Stomach (tissue), 9 donors: ENCODE results near the gene MYO9B. TPM values are rescaled to one million over a fixed set of nuclear protein-coding genes. Genes with fewer than 3 reads are reported as not detected.

Experiments
- DNase-seq, 2 donors: peaks; one replicate each; pipeline versions ENCODE4 v3.0.0 to v3.0.0-alpha.2; 2013 to 2019
- H3K27ac ChIP-seq, 5 donors: fragments of 200-600 bp in 4 of 5; sonication (generic) in 4 of 5; one replicate each; pipeline ENCODE4 v1.5.1; 2013 to 2019; ENCODE audit warnings: mild to moderate bottlenecking in 1 of 5, moderate library complexity in 1 of 5
- H3K27me3 ChIP-seq, 3 donors: fragments of 200-600 bp; sonication (generic); one replicate each; pipeline ENCODE4 v1.5.1; 2017 to 2019; ENCODE audit warnings: mixed run types in 1 of 3
- H3K36me3 ChIP-seq, 4 donors: fragments of 200-600 bp; sonication (generic); 1 replicate in 3 of 4; 2 replicates in 1 of 4; pipeline ENCODE4 v1.5.1; 2016 to 2019
- H3K4me1 ChIP-seq, 4 donors: fragments of 200-600 bp; sonication (generic); one replicate each; pipeline ENCODE4 v1.5.1; 2016 to 2019
- H3K4me3 ChIP-seq, 4 donors: fragments of 200-600 bp; sonication (generic) in 3 of 4; one replicate each; pipeline ENCODE4 v1.5.1; 2016 to 2019; ENCODE audit warnings: mild to moderate bottlenecking in 1 of 4
- H3K9me3 ChIP-seq, 4 donors: fragments of 200-600 bp; sonication (generic); one replicate each; pipeline ENCODE4 v1.5.1; 2016 to 2019
- EP300 ChIP-seq: sonication (generic); formaldehyde crosslinking; IDR thresholded peaks from one replicate; pipeline ENCODE4 v1.6.1; 2017; ENCODE audit warnings: antibody characterized with exemption
- POLR2A ChIP-seq, 4 donors: fragments of 450-650 bp; IDR thresholded peaks; one replicate each; pipeline ENCODE4 v1.6.1; 2016; ENCODE audit warnings: antibody characterized with exemption in 4 of 4, control low read depth in 2 of 4, mild to moderate bottlenecking in 1 of 4, moderate library complexity in 1 of 4
- POLR2AphosphoS5 ChIP-seq, 3 donors: sonication (generic); formaldehyde crosslinking; IDR thresholded peaks; one replicate each; pipeline ENCODE4 v1.6.1; 2016; ENCODE audit warnings: antibody characterized with exemption in 3 of 3
- WGBS, 5 donors: extraction: QIAGEN DNeasy Blood & Tissue Kit in 3 of 5; methylation state at CpG; one replicate each; pipeline versions ENCODE4 v1.1.5 to v1.1.7; 2013 to 2018; 5-methylcytosine and 5-hydroxymethylcytosine counted together
- intact Hi-C: fragments of 100-400 bp; cut with DNase I; formaldehyde crosslinking; loops from one replicate; pipeline ENCODE4 v1.15.1; 2023; ENCODE audit warnings: low total_unique reads
- polyA plus RNA-seq, 3 donors: library from polyadenylated mRNA; stranded (reverse); fragments of 200-250 nt; gene quantifications; one replicate each; pipeline ENCODE4 v1.2.3, GENCODE V29; 2013
- total RNA-seq, 5 donors: library from RNA; depleted of rRNA; stranded (reverse); fragments of >200 nt; gene quantifications; one replicate each; pipeline versions ENCODE4 v1.1.0 to v1.2.3, GENCODE V29; 2014 to 2016
- TF ChIP-seq, protein P1 (sequence below), 7 experiments: fragments of 450-650 bp in 4 of 7; fragments of 200-600 bp in 3 of 7; sonication (generic) in 3 of 7; IDR thresholded peaks; one replicate each; pipeline ENCODE4 v1.5.1; 2016 to 2019; ENCODE audit warnings: antibody characterized with exemption in 7 of 7, control low read depth in 2 of 7, mild to moderate bottlenecking in 1 of 7
- donor health status: healthy with polysubstance abuse.
- donor health status: Bipolar disorder and iron deficiency.
- donor health status: healthy.

The MYO9B gene
- total and polyA plus RNA-seq, 8 donors, result 30.2 to 265 (median 62.5) TPM

GRCh38 chr19:17243211-17243829 is 167.7 kb downstream of the MYO9B start:
- Histone ChIP-seq H3K36me3 (peaks cover 0 to 13% (median 13%) of the 10 kb centered on the region in 4 donors), H3K27ac (peak overlapping the region; percentile 83 to 95 (median 87)), H3K4me1 (peaks cover 60 to 85% (median 83%) of the 10 kb centered on the region in 4 donors), H3K27me3 (no peaks in the 10 kb centered on the region), H3K4me3 (peak overlapping the region; percentile 85 to 97 (median 90)), H3K9me3 (no peaks in the 10 kb centered on the region)
- 17 to 37% (median 27%) methylated on average over 6 to 8 of the region's 8 CpGs for WGBS, 5 donors
- TF ChIP-seq POLR2AphosphoS5 (IDR thresholded peaks at IDR 0.05), result no peak
- TF ChIP-seq, protein P1, sequence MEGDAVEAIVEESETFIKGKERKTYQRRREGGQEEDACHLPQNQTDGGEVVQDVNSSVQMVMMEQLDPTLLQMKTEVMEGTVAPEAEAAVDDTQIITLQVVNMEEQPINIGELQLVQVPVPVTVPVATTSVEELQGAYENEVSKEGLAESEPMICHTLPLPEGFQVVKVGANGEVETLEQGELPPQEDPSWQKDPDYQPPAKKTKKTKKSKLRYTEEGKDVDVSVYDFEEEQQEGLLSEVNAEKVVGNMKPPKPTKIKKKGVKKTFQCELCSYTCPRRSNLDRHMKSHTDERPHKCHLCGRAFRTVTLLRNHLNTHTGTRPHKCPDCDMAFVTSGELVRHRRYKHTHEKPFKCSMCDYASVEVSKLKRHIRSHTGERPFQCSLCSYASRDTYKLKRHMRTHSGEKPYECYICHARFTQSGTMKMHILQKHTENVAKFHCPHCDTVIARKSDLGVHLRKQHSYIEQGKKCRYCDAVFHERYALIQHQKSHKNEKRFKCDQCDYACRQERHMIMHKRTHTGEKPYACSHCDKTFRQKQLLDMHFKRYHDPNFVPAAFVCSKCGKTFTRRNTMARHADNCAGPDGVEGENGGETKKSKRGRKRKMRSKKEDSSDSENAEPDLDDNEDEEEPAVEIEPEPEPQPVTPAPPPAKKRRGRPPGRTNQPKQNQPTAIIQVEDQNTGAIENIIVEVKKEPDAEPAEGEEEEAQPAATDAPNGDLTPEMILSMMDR (IDR thresholded peaks at IDR 0.05), result no peak
- TF ChIP-seq EP300, result no peak
- TF ChIP-seq POLR2A (IDR thresholded peaks at IDR 0.05), result no peak
- intact Hi-C loops, result no loop called here
- DNase-seq, result peak in 1 of 2 donors; percentile 41

DNA sequence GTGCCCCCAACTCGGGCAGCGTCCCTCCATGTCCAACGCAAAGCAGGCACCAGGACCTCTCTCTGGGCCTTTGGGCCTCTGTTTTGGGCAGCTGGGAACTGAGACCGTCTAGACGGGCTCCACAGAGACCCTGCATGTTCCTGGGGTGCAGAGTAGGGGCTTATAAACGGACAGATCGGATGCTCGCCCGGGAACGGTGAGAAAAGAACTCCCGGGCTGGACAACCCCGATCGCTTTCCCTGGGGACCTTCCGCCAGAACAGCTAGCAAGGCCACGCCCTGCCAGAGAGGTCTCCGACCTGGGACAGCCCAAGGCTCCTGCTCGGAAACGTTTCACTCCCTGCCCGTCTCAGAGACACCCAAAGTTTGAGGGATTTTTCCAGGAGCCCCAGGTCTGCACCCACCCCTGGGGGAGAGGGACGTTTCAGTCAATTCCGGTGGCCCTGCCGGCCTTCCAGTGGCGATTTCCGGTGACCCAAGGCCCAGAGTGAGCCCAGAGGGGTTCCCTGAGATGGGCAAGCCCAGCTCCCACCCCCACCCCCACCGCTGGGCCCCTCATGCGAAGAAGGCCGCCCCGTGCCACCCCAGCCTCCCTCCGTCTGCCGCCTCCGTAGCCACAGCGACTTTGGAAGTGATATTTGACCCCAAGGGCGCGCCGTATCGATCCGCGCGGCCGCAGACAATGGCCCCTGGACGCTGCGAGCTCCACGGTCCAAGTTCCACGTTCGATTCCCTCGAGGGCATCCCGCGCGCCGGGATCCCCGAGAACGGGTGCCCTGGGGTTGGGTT is 168.4 kb downstream of the MYO9B start:
- Histone ChIP-seq H3K27ac (peak overlapping the region; percentile 83 to 95 (median 87)), H3K4me1 (peaks cover 67 to 85% (median 80%) of the 10 kb centered on the region in 4 donors), H3K36me3 (peaks cover 0 to 9% (median 7%) of the 10 kb centered on the region in 4 donors), H3K27me3 (no peaks in the 10 kb centered on the region), H3K4me3 (peak overlapping the region; percentile 85 to 97 (median 90)), H3K9me3 (no peaks in the 10 kb centered on the region)
- TF ChIP-seq POLR2AphosphoS5 (IDR thresholded peaks at IDR 0.05), result no peak
- no peak for TF ChIP-seq POLR2A (IDR thresholded peaks at IDR 0.05)
- TF ChIP-seq, protein P1 (IDR thresholded peaks at IDR 0.05), result no peak
- no peak for TF ChIP-seq EP300
- WGBS, 5 donors, result 11 to 14% (median 13%) methylated on average over 16 to 52 of the region's 52 CpGs
- peak; percentile 60 to 72 for DNase-seq
- intact Hi-C loops, result no loop called here

DNA sequence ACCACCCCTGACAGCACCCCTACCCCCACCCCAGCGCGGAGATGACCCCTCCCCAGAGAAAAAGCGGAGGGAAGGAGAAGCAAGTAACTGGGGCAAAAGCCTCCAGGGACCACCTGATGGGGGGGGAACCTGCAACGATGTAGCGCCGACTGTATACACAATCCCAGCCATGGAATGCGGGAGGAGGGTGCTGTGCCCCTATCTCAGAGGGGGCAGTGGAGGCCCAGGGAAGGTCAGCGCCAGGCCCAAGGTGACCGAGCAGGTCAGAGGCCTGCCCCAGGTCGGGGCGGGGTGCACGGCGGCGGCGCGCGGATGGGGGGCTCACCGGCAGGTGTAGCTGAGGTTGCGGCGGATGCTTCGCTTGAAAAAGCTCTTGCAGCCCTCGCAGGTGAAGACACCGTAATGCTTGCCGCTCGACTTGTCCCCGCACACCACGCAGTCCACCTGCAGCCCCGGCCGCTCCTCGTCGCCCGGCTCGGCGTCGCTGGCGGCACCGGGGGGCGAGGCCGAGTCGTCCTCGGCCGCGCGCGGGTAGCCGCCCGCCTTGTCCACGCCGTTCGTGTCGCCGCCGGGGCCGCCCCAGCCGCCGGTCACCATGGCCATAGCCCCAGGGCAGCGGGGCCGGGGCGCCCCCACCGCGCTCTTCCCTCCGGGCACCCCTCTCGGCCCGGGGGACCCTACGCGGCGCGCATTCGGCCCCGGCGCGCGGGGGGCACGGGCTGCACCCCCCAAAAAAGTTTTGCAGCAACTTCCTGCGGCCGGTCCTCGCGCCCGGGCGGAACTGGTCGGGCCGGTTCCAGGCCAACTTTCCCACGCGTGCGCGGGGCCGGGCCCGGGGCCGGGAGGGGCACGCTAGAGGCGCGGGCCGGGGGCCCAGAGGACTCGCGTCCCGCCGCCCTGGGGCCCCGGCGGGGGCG is 169.3 kb downstream of the MYO9B start:
- TF ChIP-seq, protein P1 (IDR thresholded peaks at IDR 0.05), result no peak
- TF ChIP-seq POLR2AphosphoS5 (IDR thresholded peaks at IDR 0.05), result no peak
- no peak for TF ChIP-seq POLR2A (IDR thresholded peaks at IDR 0.05)
- no peak for TF ChIP-seq EP300
- DNase-seq, result peak; percentile 64 to 77
- H3K4me1 ChIP-seq, result peaks cover 61 to 85% (median 72%) of the 10 kb centered on the region in 4 donors

More for the DNA sequence above, 169.3 kb downstream of the MYO9B start:
- 1 to 2% (median 1%) methylated on average over 65 to 99 of the region's 100 CpGs for WGBS, 5 donors
- Histone ChIP-seq H3K36me3 (peaks cover 0 to 9% (median 6%) of the 10 kb centered on the region in 4 donors), H3K27me3 (no peaks in the 10 kb centered on the region), H3K9me3 (no peaks in the 10 kb centered on the region), H3K4me3 (peak overlapping the region; percentile 85 to 97 (median 90)), H3K27ac (peak overlapping the region; percentile 83 to 95 (median 87))
- intact Hi-C loops, result no loop called here
